Transverse colon (tissue), 4 donors: Measurements from ENCODE around the gene LRRC36. TPM values are rescaled to one million over a fixed set of nuclear protein-coding genes. Genes with fewer than 3 reads are reported as not detected.

ENCODE experiments used
- DNase-seq: peaks from one replicate; pipeline ENCODE4 v3.0.0-alpha.2; 2019
- H3K27ac ChIP-seq, 4 donors: fragments of 200-600 bp; sonication (generic); 2 replicates each; pipeline ENCODE4 v1.5.1; 2016 to 2018; ENCODE audit warnings: inconsistent platforms in 4 of 4
- H3K27me3 ChIP-seq: fragments of 200-600 bp; sonication (generic); 2 replicates; pipeline ENCODE4 v1.5.1; 2017; ENCODE audit warnings: inconsistent platforms
- H3K36me3 ChIP-seq, 4 donors: fragments of 200-600 bp; sonication (generic); 2 replicates each; pipeline ENCODE4 v1.5.1; 2017 to 2019; ENCODE audit warnings: inconsistent platforms in 4 of 4
- H3K4me1 ChIP-seq, 4 donors: fragments of 200-600 bp; sonication (generic); 2 replicates each; pipeline ENCODE4 v1.5.1; 2017 to 2020; ENCODE audit warnings: inconsistent platforms in 4 of 4
- H3K4me3 ChIP-seq, 4 donors: fragments of 200-600 bp; sonication (generic); 1 replicate in 1 of 4; 2 replicates in 3 of 4; pipeline versions ENCODE4 v1.5.1 to v1.6.1; 2017 to 2019; ENCODE audit warnings: inconsistent platforms in 4 of 4
- H3K9me3 ChIP-seq, 2 donors: fragments of 200-600 bp; sonication (generic); 2 replicates each; pipeline ENCODE4 v1.5.1; 2017 to 2019; ENCODE audit warnings: inconsistent platforms in 2 of 2
- EP300 ChIP-seq: sonication (generic); formaldehyde crosslinking; IDR thresholded peaks from one replicate; pipeline ENCODE4 v1.6.1; 2017; ENCODE audit warnings: antibody characterized with exemption, low read depth
- POLR2A ChIP-seq: fragments of 450-650 bp; IDR thresholded peaks from one replicate; pipeline ENCODE4 v1.6.1; 2016; ENCODE audit warnings: antibody characterized with exemption, mild to moderate bottlenecking, moderate library complexity
- POLR2AphosphoS5 ChIP-seq, 3 donors: sonication (generic); formaldehyde crosslinking; IDR thresholded peaks; one replicate each; pipeline ENCODE4 v1.6.1; 2016; ENCODE audit warnings: antibody characterized with exemption in 3 of 3
- WGBS, 2 donors: methylation state at CpG; one replicate each; pipeline ENCODE4 v1.1.5; 2018; ENCODE audit warnings: low coverage in 1 of 2; 5-methylcytosine and 5-hydroxymethylcytosine counted together
- in situ Hi-C, 4 donors: fragments of 200-750 bp; cut with MboI; loops; one replicate each; pipeline versions ENCODE4 v1.15.0 to v1.15.1; 2017; ENCODE audit warnings: low sequenced_read_pairs in 3 of 4, low pct_ligation_motif_present in 1 of 4, low pct_unique_long_range_greater_than_20kb in 1 of 4
- intact Hi-C: fragments of 100-400 bp; cut with DNase I; formaldehyde crosslinking; loops from one replicate; pipeline ENCODE4 v1.15.1; 2023; ENCODE audit warnings: low total_unique reads
- total RNA-seq, 4 donors: library from RNA; depleted of rRNA; stranded (reverse); fragments of >200 nt; gene quantifications; one replicate each; pipeline ENCODE4 v1.1.0, GENCODE V29; 2016
- TF ChIP-seq, protein P1 (sequence below), 5 experiments: fragments of 200-600 bp in 3 of 5; fragments of 450-650 bp in 2 of 5; sonication (generic) in 3 of 5; IDR thresholded peaks; 1 replicate in 2 of 5; 2 replicates in 3 of 5; pipeline ENCODE4 v1.5.1; 2016 to 2017; ENCODE audit warnings: antibody characterized with exemption in 5 of 5, inconsistent platforms in 3 of 5, mild to moderate bottlenecking in 2 of 5, moderate library complexity in 1 of 5

Gene LRRC36
- total RNA-seq, 4 donors from 2014 or later: 0.79 TPM; not detected in 3

DNA sequence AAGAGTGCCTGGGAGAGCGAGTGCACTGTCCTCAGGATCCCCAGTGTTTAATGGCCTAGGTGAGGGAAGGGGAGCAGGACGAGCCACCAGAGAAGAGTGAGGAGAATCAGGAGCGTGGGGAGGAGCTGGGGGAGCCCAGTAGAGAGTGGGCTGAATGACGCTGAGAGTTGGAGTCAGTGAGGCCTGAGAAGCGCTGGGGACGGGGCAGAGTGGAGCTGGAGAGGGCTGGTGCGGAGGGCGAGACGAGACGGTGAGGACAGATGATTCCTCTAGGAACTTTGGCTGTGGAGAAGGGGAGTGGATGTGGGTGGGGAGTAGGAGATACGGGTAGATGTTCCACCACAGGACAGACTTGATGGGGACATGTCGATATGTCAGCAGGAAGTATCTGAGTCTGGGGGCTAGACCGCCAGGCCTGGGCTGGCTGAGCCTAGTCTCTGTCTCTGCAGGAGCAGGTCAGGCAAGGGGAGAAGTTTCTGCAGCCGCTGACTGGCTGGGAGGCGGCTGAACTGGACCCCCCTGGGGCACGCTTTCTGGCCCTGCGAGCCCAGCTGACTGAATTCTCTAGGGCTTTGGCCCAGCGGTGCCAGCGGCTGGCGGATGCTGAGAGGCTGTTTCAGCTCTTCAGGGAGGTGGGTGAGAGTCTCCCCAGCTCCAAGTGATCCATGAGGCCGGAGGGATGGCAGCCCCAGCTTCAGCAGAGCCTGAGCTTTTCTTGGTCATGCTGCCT lies 42.6 kb upstream of the LRRC36 start:
- TF ChIP-seq EP300 (no peak), POLR2AphosphoS5 (IDR thresholded peaks at IDR 0.05) (no peak), POLR2A (no peak)
- TF ChIP-seq, protein P1, sequence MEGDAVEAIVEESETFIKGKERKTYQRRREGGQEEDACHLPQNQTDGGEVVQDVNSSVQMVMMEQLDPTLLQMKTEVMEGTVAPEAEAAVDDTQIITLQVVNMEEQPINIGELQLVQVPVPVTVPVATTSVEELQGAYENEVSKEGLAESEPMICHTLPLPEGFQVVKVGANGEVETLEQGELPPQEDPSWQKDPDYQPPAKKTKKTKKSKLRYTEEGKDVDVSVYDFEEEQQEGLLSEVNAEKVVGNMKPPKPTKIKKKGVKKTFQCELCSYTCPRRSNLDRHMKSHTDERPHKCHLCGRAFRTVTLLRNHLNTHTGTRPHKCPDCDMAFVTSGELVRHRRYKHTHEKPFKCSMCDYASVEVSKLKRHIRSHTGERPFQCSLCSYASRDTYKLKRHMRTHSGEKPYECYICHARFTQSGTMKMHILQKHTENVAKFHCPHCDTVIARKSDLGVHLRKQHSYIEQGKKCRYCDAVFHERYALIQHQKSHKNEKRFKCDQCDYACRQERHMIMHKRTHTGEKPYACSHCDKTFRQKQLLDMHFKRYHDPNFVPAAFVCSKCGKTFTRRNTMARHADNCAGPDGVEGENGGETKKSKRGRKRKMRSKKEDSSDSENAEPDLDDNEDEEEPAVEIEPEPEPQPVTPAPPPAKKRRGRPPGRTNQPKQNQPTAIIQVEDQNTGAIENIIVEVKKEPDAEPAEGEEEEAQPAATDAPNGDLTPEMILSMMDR (IDR thresholded peaks at IDR 0.05): no peak
- DNase-seq: no peak
- H3K4me3 ChIP-seq: no peak overlapping the region
- H3K27ac ChIP-seq: no peak overlapping the region
- peaks cover 0 to 7% (median 5%) of the 10 kb centered on the region in 4 donors for H3K4me1 ChIP-seq
- 88 to 94% methylated on average over 9 to 21 of the region's 21 CpGs for WGBS, 2 donors
- no peaks in the 10 kb centered on the region for H3K27me3 ChIP-seq
- in situ Hi-C loops (loop anchor here in 1 of 4 donors (25.0 kb wide), 1 partner anchor 103 kb away; the partner anchor contains the start of gene TPPP3), intact Hi-C loops (loop anchor here (5.0 kb wide), 1 partner anchor 113 kb away; no protein-coding TSS in a partner anchor)
- no peaks in the 10 kb centered on the region for H3K36me3 ChIP-seq
- H3K9me3 ChIP-seq: no peaks in the 10 kb centered on the region

DNA sequence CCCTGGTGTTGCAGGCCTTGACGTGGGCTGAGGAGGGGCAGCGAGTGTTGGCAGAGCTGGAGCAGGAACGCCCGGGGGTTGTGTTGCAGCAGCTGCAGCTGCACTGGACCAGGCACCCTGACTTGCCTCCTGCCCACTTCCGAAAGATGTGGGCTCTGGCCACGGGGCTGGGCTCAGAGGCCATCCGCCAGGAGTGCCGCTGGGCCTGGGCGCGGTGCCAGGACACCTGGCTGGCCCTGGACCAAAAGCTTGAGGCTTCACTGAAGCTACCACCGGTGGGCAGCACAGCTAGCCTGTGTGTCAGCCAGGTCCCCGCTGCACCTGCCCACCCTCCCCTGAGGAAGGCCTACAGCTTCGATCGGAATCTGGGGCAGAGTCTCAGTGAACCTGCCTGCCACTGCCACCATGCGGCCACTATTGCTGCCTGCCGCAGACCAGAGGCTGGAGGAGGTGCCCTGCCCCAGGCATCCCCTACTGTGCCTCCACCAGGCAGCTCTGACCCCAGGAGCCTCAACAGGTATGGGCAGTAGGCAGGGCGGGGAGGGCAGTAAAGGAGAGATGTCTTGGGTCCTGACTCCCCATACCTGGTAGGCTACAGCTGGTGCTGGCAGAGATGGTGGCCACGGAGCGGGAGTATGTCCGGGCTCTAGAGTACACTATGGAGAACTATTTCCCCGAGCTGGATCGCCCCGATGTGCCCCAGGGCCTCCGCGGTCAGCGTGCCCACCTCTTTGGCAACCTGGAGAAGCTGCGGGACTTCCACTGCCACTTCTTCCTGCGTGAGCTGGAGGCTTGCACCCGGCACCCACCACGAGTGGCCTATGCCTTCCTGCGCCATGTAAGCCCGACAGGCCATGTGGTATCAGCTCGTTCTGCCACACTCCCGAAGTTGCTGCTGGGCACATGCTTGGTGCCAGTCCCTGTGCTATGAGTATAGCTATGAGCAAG lies 41.6 kb upstream of the LRRC36 start:
- Histone ChIP-seq H3K4me3 (no peak overlapping the region), H3K27me3 (no peaks in the 10 kb centered on the region), H3K27ac (no peak overlapping the region), H3K36me3 (no peaks in the 10 kb centered on the region), H3K9me3 (no peaks in the 10 kb centered on the region), H3K4me1 (no peaks in the 10 kb centered on the region)
- in situ Hi-C loops: loop anchor here in 1 of 4 donors (25.0 kb wide), 1 partner anchor 102 kb away; the partner anchor contains the start of gene TPPP3
- 73 to 100% methylated on average over 1 to 32 of the region's 34 CpGs for WGBS, 2 donors
- peak; percentile 49 for DNase-seq
- TF ChIP-seq EP300: no peak
- no peak for TF ChIP-seq POLR2AphosphoS5 (IDR thresholded peaks at IDR 0.05)
- TF ChIP-seq, protein P1 (IDR thresholded peaks at IDR 0.05): peak in 4 of 5 experiments; percentile 41 to 61 (median 44)
- no peak for TF ChIP-seq POLR2A
- intact Hi-C loops: loop anchor here (5.0 kb wide), 1 partner anchor 112 kb away; no protein-coding TSS in a partner anchor

DNA sequence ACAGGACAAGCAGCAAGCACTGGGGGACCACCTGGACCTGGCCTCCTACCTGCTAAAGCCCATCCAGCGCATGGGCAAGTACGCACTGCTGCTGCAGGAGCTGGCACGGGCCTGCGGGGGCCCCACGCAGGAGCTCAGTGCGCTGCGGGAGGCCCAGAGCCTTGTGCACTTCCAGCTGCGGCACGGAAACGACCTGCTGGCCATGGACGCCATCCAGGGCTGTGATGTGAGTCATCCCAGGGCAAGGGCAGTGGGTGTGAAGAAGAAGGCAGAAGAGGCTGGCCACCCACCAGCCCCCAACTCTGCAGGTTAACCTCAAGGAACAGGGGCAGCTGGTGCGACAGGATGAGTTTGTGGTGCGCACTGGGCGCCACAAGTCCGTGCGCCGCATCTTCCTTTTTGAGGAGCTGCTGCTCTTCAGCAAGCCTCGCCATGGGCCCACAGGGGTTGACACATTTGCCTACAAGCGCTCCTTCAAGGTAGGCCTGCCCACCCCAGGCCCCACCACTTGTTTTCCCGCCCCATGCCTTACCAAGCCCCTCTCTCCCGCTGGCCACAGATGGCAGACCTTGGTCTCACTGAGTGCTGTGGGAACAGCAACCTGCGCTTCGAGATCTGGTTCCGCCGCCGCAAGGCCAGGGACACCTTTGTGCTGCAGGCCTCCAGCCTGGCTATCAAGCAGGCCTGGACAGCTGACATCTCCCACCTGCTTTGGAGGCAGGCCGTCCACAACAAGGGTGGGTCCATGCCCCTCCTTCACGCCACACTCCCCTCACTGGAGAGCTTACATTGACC lies 40.0 kb upstream of the LRRC36 start:
- Histone ChIP-seq H3K9me3 (no peaks in the 10 kb centered on the region), H3K4me3 (no peak overlapping the region), H3K36me3 (no peaks in the 10 kb centered on the region), H3K27me3 (no peaks in the 10 kb centered on the region), H3K4me1 (no peaks in the 10 kb centered on the region), H3K27ac (no peak overlapping the region)
- TF ChIP-seq EP300: no peak
- no peak for TF ChIP-seq POLR2A
- TF ChIP-seq, protein P1 (IDR thresholded peaks at IDR 0.05): no peak
- no peak for TF ChIP-seq POLR2AphosphoS5 (IDR thresholded peaks at IDR 0.05)
- 80 to 88% methylated on average over 1 to 26 of the region's 28 CpGs for WGBS, 2 donors
- in situ Hi-C loops: loop anchor here in 1 of 4 donors (25.0 kb wide), 1 partner anchor 101 kb away; the partner anchor contains the start of gene TPPP3
- DNase-seq: no peak
- intact Hi-C loops: no loop called here
